ENCODE data around the gene GDPD3. TPM values are rescaled to one million over a fixed set of nuclear protein-coding genes. Genes with fewer than 3 reads are reported as not detected.

GDPD3 gene
- total and polyA plus RNA-seq, 2 of the 13 experiments (the other 11 are each of a cell fraction or from before 2014, with no cell fraction given) = 18.7 to 20.6 TPM

DNA sequence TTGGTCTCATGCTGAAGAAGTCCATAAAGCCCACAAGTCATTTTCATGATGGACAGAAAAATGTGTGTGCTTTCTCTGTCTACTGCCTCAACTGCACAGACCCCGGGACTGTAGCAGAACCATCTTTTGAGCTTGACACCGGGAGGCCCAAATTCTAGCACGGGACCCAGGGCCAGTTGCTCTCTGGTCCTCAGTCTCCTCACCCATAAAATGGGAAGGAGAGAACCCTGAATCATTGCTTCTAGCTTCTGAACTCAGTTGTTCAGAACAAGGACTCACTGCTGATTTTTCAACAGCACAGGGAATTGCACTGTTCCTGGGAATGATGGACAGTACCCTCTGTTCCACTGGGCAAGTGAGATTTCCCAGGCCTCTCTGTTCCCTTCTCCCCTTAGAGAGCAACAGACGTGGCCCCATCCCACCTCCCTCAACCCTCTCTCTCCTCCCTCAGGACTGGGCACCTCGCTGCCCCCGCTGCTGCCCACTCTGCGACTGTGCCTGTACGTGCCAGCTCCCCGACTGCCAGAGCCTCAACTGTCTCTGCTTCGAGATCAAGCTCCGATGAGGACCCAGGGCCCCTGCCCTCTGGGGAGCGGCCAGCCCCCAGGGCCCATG lies 50.0 kb downstream of the GDPD3 start (continued):
- TF ChIP-seq, protein P1, sequence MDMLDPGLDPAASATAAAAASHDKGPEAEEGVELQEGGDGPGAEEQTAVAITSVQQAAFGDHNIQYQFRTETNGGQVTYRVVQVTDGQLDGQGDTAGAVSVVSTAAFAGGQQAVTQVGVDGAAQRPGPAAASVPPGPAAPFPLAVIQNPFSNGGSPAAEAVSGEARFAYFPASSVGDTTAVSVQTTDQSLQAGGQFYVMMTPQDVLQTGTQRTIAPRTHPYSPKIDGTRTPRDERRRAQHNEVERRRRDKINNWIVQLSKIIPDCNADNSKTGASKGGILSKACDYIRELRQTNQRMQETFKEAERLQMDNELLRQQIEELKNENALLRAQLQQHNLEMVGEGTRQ (IDR thresholded peaks at IDR 0.05; ENCODE audit: low read depth, low read length) = no peak
- TF ChIP-seq, protein P1 (CRISPR knock-in tag; IDR thresholded peaks at IDR 0.05; ENCODE audit: borderline replicate concordance) = no peak
- TF ChIP-seq KDM4B (CRISPR knock-in tag; IDR thresholded peaks at IDR 0.05) (0 out of 2 replicates have a peak, but pooled peaks have one; percentile 6), SIX1 (CRISPR knock-in tag; IDR thresholded peaks at IDR 0.05; ENCODE audit: borderline replicate concordance) (no peak), ZSCAN20 (CRISPR knock-in tag; IDR thresholded peaks at IDR 0.05; ENCODE audit: borderline replicate concordance) (no peak), ZNF350 (CRISPR knock-in tag; IDR thresholded peaks at IDR 0.05; ENCODE audit: borderline replicate concordance, low read depth) (no peak), ZNF337 (CRISPR knock-in tag; IDR thresholded peaks at IDR 0.05; ENCODE audit: borderline replicate concordance, low read depth) (no peak)
- TF ChIP-seq, protein P2, sequence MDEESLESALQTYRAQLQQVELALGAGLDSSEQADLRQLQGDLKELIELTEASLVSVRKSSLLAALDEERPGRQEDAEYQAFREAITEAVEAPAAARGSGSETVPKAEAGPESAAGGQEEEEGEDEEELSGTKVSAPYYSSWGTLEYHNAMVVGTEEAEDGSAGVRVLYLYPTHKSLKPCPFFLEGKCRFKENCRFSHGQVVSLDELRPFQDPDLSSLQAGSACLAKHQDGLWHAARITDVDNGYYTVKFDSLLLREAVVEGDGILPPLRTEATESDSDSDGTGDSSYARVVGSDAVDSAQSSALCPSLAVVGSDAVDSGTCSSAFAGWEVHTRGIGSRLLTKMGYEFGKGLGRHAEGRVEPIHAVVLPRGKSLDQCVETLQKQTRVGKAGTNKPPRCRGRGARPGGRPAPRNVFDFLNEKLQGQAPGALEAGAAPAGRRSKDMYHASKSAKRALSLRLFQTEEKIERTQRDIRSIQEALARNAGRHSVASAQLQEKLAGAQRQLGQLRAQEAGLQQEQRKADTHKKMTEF (CRISPR knock-in tag; IDR thresholded peaks at IDR 0.05) = no peak
- TF ChIP-seq, protein P3, sequence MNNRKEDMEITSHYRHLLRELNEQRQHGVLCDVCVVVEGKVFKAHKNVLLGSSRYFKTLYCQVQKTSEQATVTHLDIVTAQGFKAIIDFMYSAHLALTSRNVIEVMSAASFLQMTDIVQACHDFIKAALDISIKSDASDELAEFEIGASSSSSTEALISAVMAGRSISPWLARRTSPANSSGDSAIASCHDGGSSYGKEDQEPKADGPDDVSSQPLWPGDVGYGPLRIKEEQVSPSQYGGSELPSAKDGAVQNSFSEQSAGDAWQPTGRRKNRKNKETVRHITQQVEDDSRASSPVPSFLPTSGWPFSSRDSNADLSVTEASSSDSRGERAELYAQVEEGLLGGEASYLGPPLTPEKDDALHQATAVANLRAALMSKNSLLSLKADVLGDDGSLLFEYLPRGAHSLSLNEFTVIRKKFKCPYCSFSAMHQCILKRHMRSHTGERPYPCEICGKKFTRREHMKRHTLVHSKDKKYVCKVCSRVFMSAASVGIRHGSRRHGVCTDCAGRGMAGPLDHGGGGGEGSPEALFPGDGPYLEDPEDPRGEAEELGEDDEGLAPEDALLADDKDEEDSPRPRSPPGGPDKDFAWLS (CRISPR knock-in tag; IDR thresholded peaks at IDR 0.05; ENCODE audit: borderline replicate concordance) = no peak

Data from HepG2 (cell line).